SU-DHL-6 (cell line): ENCODE data around the gene EXOC4.

ENCODE experiments used
- CTCF ChIP-seq: fragments of 200-600 bp; sonication (generic); IDR thresholded peaks from one replicate; pipeline ENCODE4 v1.5.1; 2017; ENCODE audit warnings: antibody characterized with exemption, mild to moderate bottlenecking, low read length, moderate library complexity; ENCODE audit not compliant: insufficient read depth, poor library complexity, severe bottlenecking
- EZH2phosphoT487 ChIP-seq: fragments of 200-600 bp; sonication (generic), shearing (Covaris generic); conservative IDR thresholded peaks from 2 replicates; pipeline ENCODE4 v1.6.1; 2018; ENCODE audit warnings: mild to moderate bottlenecking, antibody characterized with exemption, low read length, moderate library complexity, mixed read lengths

GRCh38 chr7:133794479-133794878, 541.6 kb downstream of the EXOC4 start:
- TF ChIP-seq CTCF (no peak), EZH2phosphoT487 (no peak)
